Uterus (tissue), 2 donors: Measurements from ENCODE around the gene BPIFA2.

ENCODE experiments used
- POLR2A ChIP-seq, 2 donors: fragments of 450-650 bp; IDR thresholded peaks; one replicate each; pipeline ENCODE4 v1.6.1; 2016; ENCODE audit warnings: antibody characterized with exemption in 2 of 2, mild to moderate bottlenecking in 1 of 2, moderate library complexity in 1 of 2
- TF ChIP-seq, protein P1 (sequence below), 4 experiments: fragments of 200-600 bp in 2 of 4; fragments of 450-650 bp in 2 of 4; sonication (generic) in 2 of 4; IDR thresholded peaks; one replicate each; pipeline ENCODE4 v1.5.1; 2016 to 2019; ENCODE audit warnings: antibody characterized with exemption in 4 of 4, mild to moderate bottlenecking in 2 of 4, moderate library complexity in 1 of 4

DNA sequence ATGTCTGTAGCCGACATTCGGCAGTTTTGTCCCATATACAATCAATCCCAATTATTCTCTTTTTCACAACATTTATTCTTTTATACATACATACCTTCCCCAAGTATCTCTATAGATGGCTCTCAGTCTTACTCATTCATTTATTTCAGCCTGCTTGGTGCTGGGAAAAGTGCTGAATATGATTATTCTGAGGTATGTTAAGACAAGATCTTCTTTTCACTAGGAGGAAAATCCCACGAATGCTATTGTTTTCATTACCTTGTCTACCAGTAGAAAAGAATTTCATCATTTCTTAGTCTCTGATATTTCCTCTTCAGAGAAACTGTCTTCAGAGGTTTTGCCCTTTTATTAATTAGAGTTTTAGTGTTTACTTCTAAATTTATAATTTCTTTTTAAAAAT, 35.5 kb downstream of the BPIFA2 start:
- TF ChIP-seq, protein P1, sequence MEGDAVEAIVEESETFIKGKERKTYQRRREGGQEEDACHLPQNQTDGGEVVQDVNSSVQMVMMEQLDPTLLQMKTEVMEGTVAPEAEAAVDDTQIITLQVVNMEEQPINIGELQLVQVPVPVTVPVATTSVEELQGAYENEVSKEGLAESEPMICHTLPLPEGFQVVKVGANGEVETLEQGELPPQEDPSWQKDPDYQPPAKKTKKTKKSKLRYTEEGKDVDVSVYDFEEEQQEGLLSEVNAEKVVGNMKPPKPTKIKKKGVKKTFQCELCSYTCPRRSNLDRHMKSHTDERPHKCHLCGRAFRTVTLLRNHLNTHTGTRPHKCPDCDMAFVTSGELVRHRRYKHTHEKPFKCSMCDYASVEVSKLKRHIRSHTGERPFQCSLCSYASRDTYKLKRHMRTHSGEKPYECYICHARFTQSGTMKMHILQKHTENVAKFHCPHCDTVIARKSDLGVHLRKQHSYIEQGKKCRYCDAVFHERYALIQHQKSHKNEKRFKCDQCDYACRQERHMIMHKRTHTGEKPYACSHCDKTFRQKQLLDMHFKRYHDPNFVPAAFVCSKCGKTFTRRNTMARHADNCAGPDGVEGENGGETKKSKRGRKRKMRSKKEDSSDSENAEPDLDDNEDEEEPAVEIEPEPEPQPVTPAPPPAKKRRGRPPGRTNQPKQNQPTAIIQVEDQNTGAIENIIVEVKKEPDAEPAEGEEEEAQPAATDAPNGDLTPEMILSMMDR (IDR thresholded peaks at IDR 0.05): no peak
- no peak for TF ChIP-seq POLR2A (IDR thresholded peaks at IDR 0.05)
